Activated CD4-positive, alpha-beta T cell treated with anti-CD3 and anti-CD28 coated beads, Interleukin-2, amount 50 U/mL, for 1 hour (primary cell): ENCODE data around the gene NPHP4.

Source experiments
- DNase-seq: peaks from one replicate; pipeline ENCODE4 v3.0.0-alpha.2; 2020

NPHP4 gene

DNA sequence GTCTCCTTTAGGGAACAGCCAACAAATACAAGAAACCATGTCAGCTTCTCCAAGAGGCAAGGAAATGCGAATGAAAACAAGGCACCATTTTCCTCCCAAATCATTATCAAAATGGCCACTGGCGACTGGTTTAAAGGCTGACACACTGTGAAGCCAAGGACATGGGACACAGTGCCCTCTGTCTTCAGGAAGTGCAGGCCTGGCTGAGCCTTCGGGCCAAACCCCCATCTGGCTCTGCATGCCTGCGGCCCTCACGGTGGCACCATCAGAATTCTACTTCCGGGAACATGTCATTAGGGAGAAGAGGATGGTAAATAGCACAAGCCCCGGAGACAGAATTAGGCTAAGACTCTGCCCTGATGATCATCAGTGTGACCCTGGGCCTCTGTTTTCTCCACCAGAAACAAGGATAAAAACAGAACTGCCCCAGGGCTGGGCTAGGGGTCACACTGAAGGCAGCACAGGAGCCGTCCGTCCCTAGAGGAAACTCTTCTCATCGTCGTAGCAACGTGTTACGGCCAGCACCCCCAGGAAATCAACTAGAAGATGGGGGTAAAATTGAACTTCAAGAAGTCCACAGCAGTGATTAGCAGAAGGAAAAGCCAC is 103.5 kb downstream of the NPHP4 start:
- no peak for DNase-seq

DNA sequence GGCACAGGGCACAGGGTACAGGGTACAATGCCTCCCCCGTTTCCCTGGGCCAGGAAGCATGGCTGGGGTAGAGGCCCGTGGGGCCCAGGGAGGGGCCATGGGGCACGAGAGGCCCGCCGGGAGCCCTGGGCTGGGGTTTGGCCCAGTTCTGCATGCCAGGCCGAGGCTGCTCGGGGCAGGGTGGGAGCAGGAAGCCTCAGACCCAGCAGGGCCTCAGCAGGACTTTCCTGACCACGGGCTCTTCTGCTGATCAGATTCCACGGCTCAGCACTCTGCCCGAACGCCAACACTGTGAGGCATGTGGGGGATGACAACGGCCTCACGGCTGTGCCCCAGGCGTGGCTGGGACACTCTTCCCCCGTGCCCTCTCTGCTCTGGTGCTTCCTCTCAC is 104.3 kb downstream of the NPHP4 start:
- DNase-seq: no peak

DNA sequence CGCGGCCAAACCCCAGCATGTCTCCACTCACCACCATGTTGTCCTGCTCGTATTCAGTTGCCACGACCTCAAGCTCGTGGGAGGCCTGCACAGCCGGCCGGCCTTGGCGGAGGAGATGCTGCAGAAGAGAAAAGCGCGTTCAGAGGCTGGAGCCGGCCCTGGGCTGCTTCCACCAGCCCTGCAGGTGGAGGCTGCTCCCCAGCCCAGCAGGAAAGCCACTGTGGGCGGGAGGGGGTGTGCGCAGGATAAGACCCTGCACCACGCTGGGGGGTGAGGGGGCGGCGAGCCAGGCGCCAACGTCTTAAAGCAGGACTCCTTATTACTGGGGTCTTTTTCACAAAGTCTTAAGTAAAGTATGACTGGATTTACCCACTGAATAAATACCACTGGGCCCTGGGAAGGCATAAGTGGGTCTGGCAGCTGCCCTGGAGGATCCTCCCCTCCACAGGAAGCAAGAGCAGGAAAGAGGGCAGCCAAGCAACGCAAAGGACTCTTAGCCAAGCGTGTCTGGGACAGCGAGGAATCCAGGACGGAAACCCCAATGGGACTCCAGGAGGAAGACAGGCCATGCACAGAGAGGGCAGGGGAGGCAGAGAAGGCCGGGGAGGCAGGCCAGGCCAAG is 104.8 kb downstream of the NPHP4 start:
- no peak for DNase-seq

DNA sequence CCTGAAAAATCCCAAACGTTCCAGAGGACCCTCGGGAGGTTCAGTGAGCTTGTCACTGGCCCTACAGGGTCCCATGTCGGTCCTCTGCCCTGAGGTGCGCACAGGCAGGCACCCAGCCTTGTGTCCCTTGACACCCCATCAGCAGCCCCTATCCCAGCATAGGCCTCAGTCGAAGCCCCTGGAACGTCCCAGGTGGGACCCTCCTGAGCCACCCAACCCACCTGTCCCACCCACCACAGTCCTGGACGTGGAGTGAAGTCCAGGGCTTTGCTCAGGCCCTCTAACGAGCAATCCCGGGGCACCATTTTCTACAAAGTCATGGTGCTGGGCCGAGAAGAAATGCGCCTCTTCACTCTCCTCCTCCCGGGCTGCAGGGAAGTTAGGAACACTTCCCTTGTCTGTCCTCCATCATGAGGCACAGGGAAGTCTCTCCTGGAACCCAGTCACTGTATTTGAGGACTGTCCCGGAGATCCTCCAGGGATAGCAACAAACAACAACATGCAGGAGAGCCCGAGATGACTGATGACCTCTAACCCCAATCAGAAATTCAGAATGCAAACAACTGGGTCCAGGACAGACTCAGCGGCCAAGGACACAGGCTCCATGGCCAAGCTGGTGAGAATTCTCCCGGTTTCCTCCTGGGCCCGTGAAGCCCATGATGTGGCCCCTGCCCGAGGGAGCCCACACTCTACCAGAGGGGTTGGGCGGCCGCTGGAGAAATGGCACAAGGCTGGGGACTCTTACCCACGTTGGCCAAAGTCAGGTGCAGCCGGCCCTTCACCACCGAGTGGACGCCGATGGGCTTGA is 105.5 kb downstream of the NPHP4 start:
- DNase-seq: no peak

DNA sequence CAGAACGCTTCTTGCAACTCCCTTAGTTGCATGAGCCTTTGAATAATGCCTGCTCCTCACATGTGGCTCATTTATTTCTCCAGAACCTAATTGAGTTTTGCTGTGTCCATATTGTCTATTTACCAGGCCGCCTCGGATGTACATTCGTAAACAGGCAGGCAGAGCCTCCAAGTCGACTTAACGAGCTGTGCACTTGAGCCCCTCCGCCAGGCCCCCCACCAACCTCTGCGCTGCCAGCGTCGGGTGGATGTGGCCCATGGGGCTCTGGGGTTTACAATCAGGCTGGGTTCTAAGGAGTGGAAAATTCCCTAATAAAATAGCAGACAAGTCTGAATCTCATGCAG is 106.1 kb downstream of the NPHP4 start:
- DNase-seq: no peak

DNA sequence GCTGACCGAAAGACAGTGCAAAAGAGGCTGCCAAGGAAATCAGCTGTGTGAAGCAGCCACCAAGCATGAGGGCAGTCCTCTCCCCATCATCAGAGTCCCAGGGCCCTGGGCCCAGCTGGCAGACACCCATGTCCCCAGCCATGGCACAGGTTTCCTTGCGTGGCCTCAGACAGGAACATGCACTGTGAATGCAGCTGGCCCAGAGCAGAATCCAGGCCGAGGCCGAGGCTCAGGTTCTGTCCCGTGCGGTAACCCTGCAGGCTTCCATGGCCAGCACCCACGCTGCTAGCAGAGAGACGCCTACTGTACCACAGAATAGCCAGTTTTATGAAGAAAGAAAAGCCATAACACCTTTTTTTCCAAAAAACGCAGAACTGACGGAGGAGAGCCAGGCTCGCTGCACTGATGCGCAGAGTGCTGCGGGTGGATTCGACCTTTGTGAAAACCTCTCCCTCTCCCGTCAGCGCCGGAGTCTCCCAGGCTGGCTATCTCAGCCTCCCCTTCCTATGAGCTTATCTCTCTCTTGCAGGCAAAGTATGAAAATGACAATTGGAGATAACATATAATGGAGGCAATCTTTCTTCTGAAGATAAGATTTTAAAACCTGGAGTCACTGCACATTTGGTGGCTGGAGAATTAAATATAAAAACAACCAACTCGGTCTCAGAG is 106.6 kb downstream of the NPHP4 start:
- no peak for DNase-seq

DNA sequence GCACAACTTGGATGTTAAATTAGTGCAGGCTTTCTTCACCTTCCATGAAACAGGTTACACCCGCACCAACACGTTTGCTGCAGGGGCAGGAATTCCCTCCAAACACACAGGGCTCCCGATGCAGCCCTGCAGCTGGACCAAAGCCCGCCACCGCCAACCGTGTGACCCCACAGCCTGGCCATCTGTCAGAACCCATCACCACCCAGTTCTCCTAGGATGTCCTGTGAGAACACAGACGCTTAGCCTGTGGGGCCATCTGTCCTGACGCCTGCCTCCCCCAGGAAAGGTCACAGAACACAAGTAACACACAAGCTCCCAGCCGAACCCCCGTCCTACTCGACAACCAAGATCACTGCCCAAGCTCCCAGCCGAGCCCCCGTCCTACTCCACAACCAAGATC is 108.1 kb downstream of the NPHP4 start:
- DNase-seq: no peak

DNA sequence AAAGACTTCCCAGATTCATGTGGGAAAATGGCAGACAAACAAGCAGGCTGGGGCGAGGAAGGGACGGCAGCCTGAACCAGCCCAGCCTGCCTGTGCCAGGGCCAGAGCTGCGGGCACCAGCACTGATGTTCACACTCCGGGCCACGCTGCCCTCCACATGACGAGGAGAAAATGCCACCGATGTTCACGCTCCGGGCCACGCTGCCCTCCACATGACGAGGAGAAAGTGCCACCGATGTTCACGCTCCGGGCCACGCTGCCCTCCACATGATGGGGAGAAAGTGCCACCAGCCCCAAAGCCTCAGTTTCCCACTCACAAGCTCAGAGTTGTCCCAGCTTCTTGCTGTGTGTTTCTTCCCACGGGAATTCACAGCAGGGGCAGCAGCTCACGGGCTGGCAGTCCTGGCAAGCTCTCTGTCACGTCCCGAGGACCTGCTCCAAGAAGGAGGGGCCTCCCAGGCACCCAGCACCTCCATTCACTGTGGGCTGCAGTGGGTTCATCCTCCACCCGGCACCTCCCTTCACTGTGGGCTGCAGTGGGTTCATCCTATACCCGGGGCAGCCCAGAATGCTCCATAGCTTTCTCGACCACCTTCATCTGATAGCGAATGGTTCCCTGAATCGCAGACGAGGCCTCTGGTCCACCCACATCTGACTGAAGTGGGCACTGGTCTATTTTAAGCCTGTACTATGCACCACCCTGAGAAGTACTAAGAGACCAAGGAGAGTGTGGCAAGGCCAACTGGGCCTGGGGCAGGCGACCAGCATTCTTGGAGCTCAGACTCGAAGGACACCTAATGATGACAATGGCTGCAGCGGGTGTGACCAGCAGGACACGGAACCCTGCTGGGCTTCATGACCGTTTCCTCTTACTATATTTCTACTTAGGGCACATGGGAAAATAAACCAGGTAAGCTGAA is 108.8 kb downstream of the NPHP4 start:
- no peak for DNase-seq

DNA sequence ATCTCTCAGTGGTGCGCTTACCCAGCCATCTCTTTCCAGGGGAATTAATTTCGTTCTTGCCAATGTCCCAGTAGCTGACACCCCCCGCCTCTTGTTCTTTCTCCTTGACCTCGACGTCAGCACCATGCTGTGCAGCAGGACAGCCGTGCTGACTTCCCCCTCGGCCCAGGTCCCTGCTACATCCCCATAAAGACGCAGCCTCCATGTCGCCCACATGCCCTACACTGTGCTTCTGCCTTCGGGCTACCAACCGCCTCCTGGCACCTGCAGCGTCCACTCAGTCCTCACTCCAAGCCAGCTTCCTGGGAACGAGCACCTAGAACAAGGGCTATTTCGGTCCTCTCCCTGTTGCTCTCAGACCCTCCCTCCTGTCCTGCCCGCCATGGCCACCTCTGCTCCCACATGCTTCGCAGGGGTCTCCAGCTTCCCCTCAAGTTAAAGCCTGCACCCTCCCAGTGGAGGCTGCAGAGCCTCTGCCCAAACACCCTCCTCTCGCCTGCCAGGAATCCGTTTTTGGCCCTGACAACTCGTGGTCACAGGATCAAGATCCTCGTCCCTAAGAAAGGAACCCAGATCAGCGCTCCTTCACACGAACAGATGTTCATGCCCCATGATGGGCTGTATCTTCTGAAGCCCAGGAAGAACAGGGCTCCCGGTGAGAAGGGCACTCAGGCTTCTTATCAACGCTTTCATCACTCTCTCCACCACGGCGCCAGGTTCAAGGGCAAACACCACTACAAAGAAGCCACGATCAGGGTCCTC is 109.7 kb downstream of the NPHP4 start:
- no peak for DNase-seq

DNA sequence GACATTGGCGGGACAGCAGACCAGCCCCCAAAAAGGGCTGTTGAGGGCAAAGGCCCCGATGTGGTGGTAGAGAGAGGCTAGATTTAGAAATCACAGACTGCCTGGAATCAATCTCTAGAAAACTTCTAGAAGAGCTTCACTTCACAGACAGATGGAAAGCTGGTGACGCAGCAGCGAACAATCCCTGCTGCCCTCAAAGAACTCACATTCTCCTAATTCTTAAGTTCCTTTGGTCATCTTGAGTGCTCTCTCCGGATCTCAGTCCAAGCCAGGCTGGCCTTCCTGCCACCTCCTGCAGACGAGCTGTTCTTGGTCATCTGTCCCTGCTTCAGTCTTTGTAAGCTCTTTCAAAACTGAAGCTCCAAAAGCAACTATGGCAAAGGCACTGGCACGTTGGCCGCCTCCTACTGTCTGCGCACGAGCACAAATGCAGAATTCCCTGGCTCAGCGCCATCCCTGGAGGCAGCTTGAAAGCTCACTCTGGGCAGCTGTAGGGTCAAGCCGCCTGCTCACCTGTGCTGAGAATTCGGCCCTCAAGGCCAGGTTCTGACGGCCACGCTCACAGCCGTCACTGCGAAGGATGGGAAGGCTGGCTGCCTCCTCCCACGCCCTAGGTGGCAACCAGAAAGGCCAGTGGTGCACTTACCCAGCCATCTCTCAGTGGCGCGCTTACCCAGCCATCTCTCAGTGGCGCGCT is 110.6 kb downstream of the NPHP4 start:
- DNase-seq: no peak

DNA sequence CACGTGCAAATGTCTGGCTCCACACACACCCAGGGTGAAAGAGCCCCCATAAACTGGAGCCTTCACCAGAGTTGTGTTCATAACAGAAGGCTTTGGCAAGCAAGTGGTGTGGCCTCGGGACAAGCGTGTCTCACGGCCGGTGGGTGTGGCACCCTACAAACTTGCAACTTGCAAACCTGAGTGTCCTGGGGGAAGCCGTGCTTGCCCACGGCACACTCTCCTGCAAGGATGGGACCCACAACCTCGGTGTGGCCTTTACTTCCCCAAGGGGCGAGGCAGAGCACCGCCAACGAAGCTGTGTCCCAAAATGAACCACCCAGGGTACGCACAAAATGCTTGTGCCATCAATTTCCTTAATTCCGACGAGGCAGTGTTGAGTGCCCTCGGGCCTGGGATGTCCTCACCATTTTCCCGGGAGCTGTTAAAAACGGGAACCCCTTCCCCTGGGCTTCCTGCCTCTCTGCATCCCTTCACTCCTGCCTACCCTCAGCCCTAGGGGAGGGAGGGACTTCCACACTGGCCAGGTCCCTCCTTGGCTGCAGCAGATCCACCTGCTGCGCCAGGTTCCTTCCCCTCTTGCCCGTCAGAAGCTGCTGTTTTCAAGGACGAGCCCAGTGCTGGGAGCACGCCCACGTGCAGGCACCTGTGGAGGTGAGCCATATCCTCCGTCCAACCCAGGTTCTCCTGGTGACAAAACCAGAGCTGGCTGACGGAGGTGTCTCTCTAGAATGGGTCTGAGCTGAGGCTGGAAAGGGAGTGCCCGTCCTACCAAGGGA is 111.4 kb downstream of the NPHP4 start:
- DNase-seq: no peak

DNA sequence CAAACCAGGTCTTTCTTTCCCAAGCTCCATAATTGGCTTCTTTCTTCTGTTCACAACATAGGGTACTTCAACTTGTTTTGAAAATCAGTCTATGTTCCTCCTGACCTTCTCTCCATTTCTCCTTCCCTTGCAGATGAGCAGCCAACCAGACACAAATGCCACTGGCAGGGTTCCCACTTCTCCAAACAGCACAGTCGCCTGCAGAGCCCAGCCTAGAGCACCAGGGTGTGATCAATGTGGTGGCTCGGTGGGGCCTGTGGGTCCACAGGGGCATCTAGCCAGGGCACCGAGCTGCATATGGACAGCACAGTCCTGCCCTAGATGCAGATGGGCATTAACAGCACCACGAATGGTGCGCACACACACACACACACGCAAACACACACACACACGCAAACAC is 112.8 kb downstream of the NPHP4 start:
- DNase-seq: no peak

DNA sequence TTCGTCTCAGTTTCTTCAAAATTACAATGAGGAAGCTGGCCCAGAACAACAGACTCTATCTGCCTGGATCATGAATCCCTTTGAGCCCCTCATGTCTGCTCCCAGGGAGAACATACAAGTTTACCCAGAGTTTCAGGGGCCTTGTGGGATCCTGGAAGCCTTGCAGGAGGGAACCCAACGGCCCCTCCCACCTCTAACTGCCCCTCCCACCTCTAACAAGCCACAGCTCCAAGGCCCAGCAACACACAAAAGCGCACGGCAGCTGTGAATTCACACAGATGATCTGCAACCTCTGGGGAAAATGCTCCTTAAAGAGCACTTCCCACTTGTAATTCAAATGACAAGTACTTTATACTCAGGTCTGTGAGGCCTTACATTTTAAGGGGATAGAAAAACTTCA is 113.3 kb downstream of the NPHP4 start:
- no peak for DNase-seq

DNA sequence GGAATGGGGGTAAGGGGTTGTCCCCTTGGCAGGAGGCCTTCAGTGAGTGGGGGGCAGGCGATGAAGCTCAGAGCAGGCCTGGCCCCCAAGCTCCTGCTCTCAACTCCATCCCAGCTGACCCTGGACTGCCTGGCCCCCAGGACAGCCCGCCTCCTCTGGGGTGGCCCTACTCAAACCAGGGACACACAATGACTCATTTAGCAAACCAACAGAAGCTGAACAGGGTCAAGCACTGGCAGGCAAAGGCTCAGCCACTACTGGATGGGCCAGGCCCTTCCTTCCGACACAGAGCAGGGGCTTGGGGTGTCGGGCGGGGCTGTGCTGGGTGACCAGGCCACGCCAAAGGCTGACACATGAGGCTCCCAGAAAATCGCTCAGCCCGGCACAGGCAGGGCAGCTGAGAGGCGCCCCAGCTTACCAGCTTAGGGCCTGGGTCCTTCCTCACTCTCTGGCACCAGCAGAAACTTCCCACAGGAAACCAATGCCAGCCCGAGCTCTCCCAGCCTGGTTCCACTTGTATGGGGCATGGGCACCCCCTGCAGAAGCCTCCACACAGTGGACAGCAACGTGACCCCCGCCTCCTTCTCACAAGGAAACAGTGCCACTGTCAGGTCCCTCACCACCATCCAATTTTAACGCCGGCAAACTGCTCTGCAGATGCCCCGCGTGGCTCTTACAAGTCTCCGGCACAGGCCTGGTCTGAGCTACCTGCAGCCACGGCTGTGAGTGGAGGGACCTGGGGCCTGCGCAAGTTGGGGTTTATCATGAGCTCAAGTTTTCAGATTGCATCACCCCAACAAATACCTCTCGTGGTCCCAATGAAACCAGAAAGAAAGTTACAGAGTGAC is 114.3 kb downstream of the NPHP4 start:
- no peak for DNase-seq

DNA sequence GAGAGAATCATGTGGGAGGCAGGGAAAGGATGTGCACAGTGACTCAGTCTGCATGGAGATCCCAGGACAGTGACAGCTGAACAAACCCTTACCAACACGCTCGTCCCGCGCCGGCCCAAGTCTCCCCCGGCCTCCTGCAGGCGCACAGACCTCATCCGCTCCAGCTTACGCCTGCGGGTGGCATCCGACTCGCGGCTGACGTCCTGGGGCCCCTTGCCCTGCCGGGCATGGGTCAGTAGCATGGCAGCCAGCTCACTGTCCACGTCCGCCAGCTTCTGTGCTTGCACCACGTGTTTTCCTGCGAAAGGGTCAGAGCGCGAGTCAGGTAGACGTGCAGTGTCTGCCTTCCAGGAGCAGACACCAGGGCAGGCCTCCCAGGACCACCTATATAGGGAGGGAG is 115.2 kb downstream of the NPHP4 start:
- DNase-seq: no peak

DNA sequence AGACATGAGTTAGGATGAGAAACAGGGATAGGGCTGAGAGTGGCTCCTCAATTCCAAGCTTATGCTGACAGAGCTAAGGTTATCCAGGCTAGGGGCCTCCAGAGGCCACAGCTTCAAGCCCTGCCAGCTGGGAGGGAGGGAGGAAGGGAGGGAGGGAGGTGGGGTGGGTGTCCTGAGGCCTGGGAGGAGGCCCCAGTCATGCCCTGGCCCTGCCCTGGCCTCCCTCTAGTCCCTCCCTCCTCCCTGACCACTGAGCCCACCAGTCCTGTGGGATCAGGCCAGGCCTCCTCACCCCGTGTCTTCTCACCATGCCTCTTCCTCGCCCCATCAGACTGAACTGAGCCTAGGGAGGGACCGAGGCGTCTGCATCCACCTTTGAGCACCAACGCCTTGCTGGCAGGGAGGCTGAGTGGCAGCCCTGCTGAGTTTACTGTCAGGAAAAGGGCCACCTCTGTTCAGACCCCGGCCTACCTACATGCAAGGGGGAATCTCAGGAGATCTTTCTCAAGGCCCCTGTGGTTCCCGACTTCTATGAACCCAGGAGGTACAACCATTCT is 116.1 kb downstream of the NPHP4 start:
- no peak for DNase-seq

DNA sequence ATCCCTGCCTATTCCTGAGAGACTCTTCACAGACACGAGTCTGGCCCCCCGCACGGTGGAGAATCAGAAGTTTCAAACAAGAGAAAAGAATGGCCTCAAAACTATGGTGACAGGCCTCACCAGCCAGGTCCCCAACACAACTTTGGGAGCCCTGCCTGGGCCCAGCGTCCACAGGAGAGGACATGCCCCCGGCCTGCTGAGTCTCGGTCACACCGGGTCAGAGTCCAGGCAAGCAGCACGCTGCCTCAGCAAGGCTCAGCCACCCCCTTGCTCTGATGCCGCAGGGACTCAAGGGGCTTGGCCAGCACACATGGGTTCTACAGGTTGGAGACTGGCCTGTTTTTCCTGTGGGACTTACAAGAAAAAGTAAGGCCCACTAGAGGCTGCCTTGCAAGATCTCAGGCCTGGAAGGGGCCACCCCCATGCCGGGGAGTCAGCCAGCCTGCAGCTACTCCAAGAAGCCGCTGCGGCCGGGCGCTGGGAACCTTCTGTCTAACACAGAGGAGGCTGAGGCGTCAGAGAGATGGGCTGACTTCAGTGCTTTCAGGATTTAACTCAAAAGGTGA is 116.8 kb downstream of the NPHP4 start:
- no peak for DNase-seq

DNA sequence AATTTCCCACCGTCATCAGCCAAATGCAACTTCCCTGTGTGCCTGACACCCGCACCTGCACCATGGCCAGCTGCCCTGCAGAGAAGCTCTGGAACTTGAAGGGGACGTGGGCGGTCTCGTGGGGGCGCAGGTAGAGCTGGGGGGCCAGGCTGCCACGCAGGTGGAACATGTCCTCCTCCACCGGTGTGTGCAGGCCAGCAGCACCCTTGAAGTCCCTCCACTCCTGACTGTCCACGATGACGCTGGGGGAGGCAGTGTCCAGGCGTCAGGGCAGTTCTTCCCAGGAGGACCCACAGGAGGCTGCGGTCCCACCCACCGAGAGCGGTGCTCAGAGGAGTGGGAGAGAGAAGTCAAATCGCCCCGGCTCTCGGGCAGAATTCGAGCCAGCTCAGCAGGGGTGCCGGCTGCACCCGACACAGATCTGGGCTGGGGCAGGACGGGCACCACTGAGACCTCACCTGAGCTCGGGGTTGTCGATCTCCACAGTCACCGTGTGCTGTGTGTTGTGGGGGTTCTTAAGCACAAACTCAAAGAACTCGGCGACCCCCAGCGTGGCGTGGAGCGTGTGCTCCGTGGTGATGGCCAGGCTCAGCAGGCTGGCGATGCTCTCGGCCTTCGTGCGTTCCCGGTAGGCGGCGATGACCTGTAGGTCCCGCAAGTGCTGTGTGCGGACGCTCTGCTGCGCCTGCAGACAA is 117.7 kb downstream of the NPHP4 start:
- DNase-seq: no peak
